ENCODE results near the gene ACD.

- TF ChIP-seq EZH2 (IDR thresholded peaks at IDR 0.05; ENCODE audit: low read depth): no peak
- TF ChIP-seq CTCF (conservative IDR thresholded peaks at IDR 0.05): no peak
Measured at GRCh38 chr16:67673712-67674580, 13.9 kb upstream of the ACD start.

All from PC-9 (cell line).